Right atrium auricular region (tissue), 2 donors: ENCODE results near the gene ISL1. TPM values are rescaled to one million over a fixed set of nuclear protein-coding genes. Genes with fewer than 3 reads are reported as not detected.

Experiments used
- DNase-seq: peaks from one replicate; pipeline ENCODE4 v3.0.0-alpha.2; 2019; ENCODE audit warnings: low spot score
- H3K27ac ChIP-seq, 2 donors: fragments of 200-600 bp; sonication (generic); 1 replicate in 1 of 2; 2 replicates in 1 of 2; pipeline ENCODE4 v1.5.1; 2016 to 2019
- H3K27me3 ChIP-seq, 2 donors: fragments of 200-600 bp; sonication (generic); one replicate each; pipeline versions ENCODE4 v1.5.1 to v1.6.0; 2017 to 2019
- H3K36me3 ChIP-seq: fragments of 200-600 bp; sonication (generic); one replicate; pipeline ENCODE4 v1.5.1; 2016
- H3K4me1 ChIP-seq, 2 donors: fragments of 200-600 bp; sonication (generic); one replicate each; pipeline versions ENCODE4 v1.5.1 to v1.6.0; 2017 to 2019
- H3K4me3 ChIP-seq, 2 donors: fragments of 200-600 bp; sonication (generic); 1 replicate in 1 of 2; 2 replicates in 1 of 2; pipeline ENCODE4 v1.5.1; 2017 to 2019; ENCODE audit warnings: mild to moderate bottlenecking in 1 of 2, moderate library complexity in 1 of 2
- H3K9me3 ChIP-seq, 2 donors: fragments of 200-600 bp; sonication (generic); one replicate each; pipeline ENCODE4 v1.5.1; 2019
- total RNA-seq, 2 donors: library from RNA; depleted of rRNA; stranded (reverse); fragments of >200 nt; gene quantifications; one replicate each; pipeline ENCODE4 v1.1.0, GENCODE V29; 2016
- TF ChIP-seq, protein P1 (sequence below), 2 donors: fragments of 200-600 bp; sonication (generic); IDR thresholded peaks; one replicate each; pipeline ENCODE4 v1.5.1; 2019; ENCODE audit warnings: antibody characterized with exemption in 2 of 2

Gene ISL1
- total RNA-seq = not detected

DNA sequence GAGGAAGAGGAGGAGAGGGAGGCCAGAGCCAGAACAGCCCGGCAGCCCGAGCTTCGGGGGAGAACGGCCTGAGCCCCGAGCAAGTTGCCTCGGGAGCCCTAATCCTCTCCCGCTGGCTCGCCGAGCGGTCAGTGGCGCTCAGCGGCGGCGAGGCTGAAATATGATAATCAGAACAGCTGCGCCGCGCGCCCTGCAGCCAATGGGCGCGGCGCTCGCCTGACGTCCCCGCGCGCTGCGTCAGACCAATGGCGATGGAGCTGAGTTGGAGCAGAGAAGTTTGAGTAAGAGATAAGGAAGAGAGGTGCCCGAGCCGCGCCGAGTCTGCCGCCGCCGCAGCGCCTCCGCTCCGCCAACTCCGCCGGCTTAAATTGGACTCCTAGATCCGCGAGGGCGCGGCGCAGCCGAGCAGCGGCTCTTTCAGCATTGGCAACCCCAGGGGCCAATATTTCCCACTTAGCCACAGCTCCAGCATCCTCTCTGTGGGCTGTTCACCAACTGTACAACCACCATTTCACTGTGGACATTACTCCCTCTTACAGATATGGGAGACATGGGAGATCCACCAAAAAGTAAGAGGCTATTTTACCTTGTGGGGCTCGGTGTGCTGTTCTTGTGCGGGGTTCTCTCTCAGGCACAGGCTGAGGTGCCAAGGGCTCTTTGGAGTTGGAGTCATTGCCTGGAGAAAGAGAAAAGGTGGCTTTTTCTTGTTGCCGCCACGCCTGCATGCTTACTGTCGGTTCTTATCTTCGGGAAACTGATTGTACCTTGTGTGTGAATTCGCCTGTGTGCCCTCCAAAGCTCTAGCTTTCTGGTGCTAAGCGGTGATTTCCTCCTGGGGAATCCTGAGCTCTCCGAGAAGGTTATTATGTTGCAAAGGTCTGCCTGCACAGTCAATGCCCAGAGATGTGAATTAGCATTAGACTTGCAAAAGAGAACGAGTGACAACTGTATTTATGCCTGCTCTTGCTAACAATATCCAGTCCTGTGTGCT, at the start of gene ISL1:
TSS of gene ISL1 (plus strand) at position 318 of the 991 bp plus-strand sequence. CDS start at position 542, 224 bp downstream.
- TF ChIP-seq, protein P1, sequence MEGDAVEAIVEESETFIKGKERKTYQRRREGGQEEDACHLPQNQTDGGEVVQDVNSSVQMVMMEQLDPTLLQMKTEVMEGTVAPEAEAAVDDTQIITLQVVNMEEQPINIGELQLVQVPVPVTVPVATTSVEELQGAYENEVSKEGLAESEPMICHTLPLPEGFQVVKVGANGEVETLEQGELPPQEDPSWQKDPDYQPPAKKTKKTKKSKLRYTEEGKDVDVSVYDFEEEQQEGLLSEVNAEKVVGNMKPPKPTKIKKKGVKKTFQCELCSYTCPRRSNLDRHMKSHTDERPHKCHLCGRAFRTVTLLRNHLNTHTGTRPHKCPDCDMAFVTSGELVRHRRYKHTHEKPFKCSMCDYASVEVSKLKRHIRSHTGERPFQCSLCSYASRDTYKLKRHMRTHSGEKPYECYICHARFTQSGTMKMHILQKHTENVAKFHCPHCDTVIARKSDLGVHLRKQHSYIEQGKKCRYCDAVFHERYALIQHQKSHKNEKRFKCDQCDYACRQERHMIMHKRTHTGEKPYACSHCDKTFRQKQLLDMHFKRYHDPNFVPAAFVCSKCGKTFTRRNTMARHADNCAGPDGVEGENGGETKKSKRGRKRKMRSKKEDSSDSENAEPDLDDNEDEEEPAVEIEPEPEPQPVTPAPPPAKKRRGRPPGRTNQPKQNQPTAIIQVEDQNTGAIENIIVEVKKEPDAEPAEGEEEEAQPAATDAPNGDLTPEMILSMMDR (IDR thresholded peaks at IDR 0.05) = no peak
- Histone ChIP-seq H3K36me3 (no peaks in the 10 kb centered on the region), H3K4me1 (peaks cover 0 to 29% of the 10 kb centered on the region in 2 donors), H3K27me3 (peaks cover 13 to 23% of the 10 kb centered on the region in 2 donors), H3K4me3 (peak within 1 kb of the TSS; percentile 18 to 37), H3K27ac (no peak within 1 kb of the TSS), H3K9me3 (no peaks in the 10 kb centered on the region)
- no peak for DNase-seq

DNA sequence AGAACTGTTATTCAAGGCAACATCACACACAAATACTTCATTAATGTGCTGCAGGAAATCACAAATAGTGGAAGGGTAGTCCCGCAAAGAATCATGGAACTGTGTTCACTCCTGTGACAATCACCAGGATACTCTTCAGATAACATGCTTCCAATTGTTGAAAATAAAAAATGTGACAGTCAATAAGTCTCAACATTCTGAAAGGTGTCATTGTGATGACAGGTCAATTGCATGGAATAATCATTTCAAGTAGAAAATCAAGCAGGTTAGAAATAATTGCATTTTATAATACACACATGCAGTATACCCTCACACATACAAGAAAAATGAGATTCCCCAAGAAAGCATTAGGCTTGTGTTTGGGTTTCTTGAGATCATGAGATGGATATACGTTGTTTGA, 46.4 kb upstream of the ISL1 start:
- Histone ChIP-seq H3K9me3 (no peaks in the 10 kb centered on the region), H3K4me1 (no peaks in the 10 kb centered on the region), H3K27me3 (no peaks in the 10 kb centered on the region), H3K4me3 (no peak overlapping the region), H3K36me3 (no peaks in the 10 kb centered on the region), H3K27ac (no peak overlapping the region)
- no peak for DNase-seq
- TF ChIP-seq, protein P1 (IDR thresholded peaks at IDR 0.05) = no peak

DNA sequence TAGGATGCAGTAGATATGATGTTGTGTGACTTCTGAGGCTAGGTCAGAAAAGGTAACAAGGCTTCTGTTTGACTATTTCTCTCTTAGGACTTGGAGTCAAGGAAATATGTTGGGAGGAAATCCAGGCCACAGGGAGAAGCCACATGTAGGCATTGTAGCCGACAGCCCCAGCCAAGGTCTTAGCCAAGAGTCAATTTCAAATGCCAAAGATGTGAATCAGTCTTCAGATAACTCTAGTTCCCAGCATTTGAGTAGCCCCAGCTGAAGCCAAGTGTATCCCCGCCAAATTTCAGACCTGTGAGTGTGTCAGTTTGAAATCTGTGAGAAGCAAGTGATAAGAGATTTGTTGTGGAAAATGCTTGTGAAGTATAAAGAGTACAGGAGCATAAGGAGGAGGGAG, 38.1 kb upstream of the ISL1 start:
- H3K9me3 ChIP-seq = peaks cover 0 to 8% of the 10 kb centered on the region in 2 donors
- no peaks in the 10 kb centered on the region for H3K4me1 ChIP-seq
- H3K27me3 ChIP-seq = no peaks in the 10 kb centered on the region
- no peak overlapping the region for H3K4me3 ChIP-seq
- no peaks in the 10 kb centered on the region for H3K36me3 ChIP-seq
- TF ChIP-seq, protein P1 (IDR thresholded peaks at IDR 0.05) = no peak
- DNase-seq = no peak
- no peak overlapping the region for H3K27ac ChIP-seq

DNA sequence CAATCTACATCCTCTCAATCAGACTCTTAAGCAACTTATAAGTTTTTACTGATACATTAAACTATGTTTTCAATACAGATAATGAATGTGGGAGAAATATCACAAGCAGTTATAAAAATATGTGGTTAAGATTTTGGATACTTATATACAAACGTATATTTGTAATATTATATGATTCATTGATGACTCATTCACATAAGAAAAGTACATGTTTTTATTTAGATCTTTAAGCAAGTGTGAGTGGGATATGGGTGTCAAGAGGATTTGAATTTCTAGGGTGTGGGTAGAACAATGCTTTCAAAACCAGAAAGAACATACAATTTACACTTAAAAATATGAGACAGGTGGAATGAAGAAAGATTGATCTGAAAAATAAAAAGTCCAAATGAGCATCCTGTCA, 36.1 kb upstream of the ISL1 start:
- H3K4me3 ChIP-seq = no peak overlapping the region
- H3K9me3 ChIP-seq = peaks cover 0 to 8% of the 10 kb centered on the region in 2 donors
- no peaks in the 10 kb centered on the region for H3K27me3 ChIP-seq
- no peaks in the 10 kb centered on the region for H3K36me3 ChIP-seq
- no peak for DNase-seq
- no peak overlapping the region for H3K27ac ChIP-seq
- no peaks in the 10 kb centered on the region for H3K4me1 ChIP-seq
- TF ChIP-seq, protein P1 (IDR thresholded peaks at IDR 0.05) = no peak

DNA sequence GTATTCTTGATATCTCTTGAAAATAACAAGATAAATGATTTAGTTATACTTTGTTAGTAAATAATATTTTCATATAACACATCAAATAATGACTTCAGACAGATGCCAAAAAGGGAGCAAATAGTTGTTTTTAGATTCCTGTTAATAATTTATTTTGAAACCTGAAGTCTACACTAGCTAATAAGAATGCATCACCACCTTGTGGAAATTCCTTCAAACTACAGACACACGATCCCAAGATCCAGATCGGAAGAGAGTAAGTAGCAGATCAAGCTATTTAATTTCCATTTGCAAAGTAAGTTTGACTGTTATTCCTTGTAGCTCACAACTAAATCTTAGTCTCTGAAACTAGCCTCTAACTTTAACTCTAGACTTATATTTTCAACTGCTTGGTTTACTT, 35.5 kb upstream of the ISL1 start:
- no peak for DNase-seq

More for the DNA sequence above, 35.5 kb upstream of the ISL1 start:
- no peak overlapping the region for H3K27ac ChIP-seq
- H3K4me3 ChIP-seq = no peak overlapping the region
- H3K9me3 ChIP-seq = peaks cover 0 to 8% of the 10 kb centered on the region in 2 donors
- no peaks in the 10 kb centered on the region for H3K27me3 ChIP-seq
- TF ChIP-seq, protein P1 (IDR thresholded peaks at IDR 0.05) = no peak
- H3K4me1 ChIP-seq = no peaks in the 10 kb centered on the region
- no peaks in the 10 kb centered on the region for H3K36me3 ChIP-seq
